Kidney epithelial cell (primary cell): Measurements from ENCODE around the gene EMILIN2. TPM values are rescaled to one million over a fixed set of nuclear protein-coding genes. Genes with fewer than 3 reads are reported as not detected.

Experiments
- DNase-seq: peaks from one replicate; pipeline ENCODE4 v3.0.0-alpha.2; 2010; ENCODE audit warnings: low read depth
- H3K27me3 ChIP-seq: 2 replicates; pipeline ENCODE4 v1.6.0; 2011; ENCODE audit warnings: low read length; ENCODE audit not compliant: control insufficient read depth, insufficient read depth
- H3K36me3 ChIP-seq: 2 replicates; pipeline ENCODE4 v1.5.1; 2011; ENCODE audit warnings: low read length; ENCODE audit not compliant: control insufficient read depth, insufficient read depth
- H3K4me3 ChIP-seq: 2 replicates; pipeline ENCODE4 v1.5.1; 2011; ENCODE audit warnings: low read depth, mild to moderate bottlenecking, control low read depth, low read length
- total RNA-seq: library from RNA; depleted of rRNA; stranded (reverse); fragments of >200 nt; gene quantifications from 2 replicates; pipeline ENCODE4 v1.2.3, GENCODE V29; 2015
- TF ChIP-seq, protein P1 (sequence below): IDR thresholded peaks from 2 replicates; pipeline ENCODE4 v1.5.1; 2011; ENCODE audit warnings: mild to moderate bottlenecking, moderate library complexity, low read length, control low read depth, inconsistent platforms; ENCODE audit not compliant: insufficient read depth, poor library complexity, severe bottlenecking

The EMILIN2 gene
- total RNA-seq, 1 donor from 2014 or later = 27.0 TPM

DNA sequence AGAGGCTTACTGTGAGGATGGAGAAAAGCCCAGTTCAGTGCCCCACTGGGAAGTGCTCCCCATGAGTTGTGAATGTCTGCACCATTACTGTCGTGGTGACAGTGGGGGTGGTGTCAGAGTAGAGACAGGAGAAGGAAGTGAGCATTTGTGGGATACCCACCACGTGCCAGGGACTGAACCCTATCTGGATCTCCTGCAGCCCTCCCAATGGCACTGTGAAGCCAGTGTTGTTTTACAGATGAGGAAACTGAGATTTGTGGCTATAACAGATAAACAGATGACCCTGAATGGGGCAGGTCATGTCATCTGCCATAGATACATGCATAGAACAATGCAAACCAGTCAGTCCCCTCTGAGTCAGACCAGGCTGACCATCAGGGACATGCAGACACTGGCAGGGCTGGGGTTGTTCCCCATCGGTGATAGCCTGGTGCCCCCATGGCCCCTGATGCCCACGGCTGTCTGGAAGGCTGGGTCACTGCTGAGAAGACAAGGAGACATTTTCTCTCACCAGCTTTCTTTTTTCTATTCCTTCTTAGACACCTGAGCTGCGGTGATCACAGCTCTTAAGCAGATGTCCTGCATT is 60.8 kb downstream of the EMILIN2 start:
- Histone ChIP-seq H3K36me3 (no peaks in the 10 kb centered on the region), H3K4me3 (peak overlapping the region; percentile 62), H3K27me3 (peaks cover 3% of the 10 kb centered on the region)
- TF ChIP-seq, protein P1, sequence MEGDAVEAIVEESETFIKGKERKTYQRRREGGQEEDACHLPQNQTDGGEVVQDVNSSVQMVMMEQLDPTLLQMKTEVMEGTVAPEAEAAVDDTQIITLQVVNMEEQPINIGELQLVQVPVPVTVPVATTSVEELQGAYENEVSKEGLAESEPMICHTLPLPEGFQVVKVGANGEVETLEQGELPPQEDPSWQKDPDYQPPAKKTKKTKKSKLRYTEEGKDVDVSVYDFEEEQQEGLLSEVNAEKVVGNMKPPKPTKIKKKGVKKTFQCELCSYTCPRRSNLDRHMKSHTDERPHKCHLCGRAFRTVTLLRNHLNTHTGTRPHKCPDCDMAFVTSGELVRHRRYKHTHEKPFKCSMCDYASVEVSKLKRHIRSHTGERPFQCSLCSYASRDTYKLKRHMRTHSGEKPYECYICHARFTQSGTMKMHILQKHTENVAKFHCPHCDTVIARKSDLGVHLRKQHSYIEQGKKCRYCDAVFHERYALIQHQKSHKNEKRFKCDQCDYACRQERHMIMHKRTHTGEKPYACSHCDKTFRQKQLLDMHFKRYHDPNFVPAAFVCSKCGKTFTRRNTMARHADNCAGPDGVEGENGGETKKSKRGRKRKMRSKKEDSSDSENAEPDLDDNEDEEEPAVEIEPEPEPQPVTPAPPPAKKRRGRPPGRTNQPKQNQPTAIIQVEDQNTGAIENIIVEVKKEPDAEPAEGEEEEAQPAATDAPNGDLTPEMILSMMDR = no peak
- DNase-seq = no peak

DNA sequence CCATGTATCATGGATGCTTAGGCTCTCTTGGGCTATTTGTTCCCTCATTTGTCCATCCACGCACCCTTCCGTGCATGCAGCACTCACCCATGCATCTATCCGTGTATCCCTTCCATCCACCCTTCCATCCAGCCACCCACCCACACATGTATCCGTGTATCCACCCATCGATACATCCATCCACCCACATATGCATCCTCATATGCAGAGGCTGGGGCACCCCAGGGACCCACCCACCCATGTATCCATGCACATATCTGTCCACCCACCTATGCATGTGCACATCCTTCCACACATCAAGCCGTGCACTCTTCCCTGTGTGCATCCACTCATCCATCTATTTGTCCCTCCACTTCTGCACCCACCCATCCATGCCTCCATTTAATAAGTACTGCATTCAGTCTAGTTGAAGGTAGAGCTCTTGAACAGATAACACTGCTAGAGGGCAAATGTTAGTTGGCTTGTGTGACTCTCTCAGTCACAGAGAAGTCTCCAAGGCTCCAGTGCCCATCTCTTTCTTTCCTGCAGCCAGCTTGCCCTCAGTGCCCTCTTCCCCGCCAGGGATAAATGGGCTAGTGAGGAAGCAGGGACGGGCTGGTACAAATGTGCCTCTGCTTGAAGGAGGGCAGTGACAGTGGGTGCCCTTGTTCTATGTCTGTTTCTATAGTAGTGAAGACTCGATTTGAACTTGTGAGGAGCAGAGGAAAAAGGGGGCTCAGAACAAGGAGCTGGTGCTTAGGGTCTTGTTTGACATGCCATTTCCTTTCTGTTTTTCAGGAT is 61.5 kb downstream of the EMILIN2 start:
- no peak for DNase-seq
- TF ChIP-seq, protein P1 = no peak
- no peaks in the 10 kb centered on the region for H3K36me3 ChIP-seq
- no peak overlapping the region for H3K4me3 ChIP-seq
- H3K27me3 ChIP-seq = peaks cover 3% of the 10 kb centered on the region

DNA sequence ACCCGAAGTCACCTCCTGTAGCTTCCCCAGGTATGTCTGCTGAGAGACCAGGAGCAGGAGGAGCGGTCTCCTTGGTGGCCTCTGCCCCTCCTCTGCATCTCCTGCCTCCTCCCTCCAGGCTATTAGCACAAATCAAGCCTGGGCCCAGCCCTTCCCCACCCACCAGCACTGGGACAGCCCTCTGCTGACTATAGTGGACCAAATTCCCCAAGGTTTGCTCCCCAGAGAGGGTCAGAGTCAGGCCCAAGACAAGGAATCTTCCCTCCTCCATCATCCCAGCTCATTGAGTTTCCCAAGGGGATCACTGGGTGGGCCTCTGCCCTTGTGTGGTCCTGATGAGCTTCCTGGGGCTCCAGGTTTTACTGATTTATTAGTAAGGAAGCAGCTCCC is 62.1 kb downstream of the EMILIN2 start:
- DNase-seq = no peak
- TF ChIP-seq, protein P1 = no peak
- Histone ChIP-seq H3K4me3 (no peak overlapping the region), H3K36me3 (no peaks in the 10 kb centered on the region), H3K27me3 (peaks cover 3% of the 10 kb centered on the region)

DNA sequence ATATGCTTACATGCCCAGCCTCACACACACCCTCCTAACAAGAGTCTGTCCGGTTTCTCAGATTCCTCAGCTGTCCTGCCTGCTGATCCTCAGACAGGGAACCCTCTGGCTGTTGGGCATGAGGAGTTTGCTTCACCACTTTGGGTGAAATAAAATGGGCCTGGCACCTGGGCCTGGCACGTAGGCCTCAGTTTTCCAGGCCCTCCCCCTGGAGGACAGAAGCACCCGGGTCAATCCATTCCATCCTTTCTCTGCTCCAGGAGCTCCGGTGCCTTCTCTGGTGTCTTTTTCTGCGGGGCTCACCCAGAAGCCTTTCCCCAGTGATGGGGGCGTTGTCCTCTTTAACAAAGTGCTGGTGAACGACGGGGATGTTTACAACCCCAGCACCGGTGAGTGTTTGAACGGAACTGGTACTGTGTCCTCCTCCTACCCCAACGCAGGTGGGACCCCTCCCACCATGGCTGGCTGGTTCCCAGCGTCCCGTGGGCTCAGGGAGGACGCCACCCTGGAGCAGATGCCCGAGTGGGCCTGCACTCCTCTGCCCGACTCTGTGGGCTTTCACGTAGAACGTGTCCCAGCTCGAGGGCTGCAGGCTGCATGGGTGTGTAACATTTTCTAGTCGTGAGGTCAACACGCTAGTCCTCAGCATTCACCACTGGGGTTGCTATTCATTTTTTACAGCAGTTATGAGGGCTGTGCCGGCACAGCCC is 62.8 kb downstream of the EMILIN2 start:
- no peak for DNase-seq
- H3K27me3 ChIP-seq = peaks cover 3% of the 10 kb centered on the region
- H3K4me3 ChIP-seq = no peak overlapping the region
- H3K36me3 ChIP-seq = no peaks in the 10 kb centered on the region
- TF ChIP-seq, protein P1 = no peak

DNA sequence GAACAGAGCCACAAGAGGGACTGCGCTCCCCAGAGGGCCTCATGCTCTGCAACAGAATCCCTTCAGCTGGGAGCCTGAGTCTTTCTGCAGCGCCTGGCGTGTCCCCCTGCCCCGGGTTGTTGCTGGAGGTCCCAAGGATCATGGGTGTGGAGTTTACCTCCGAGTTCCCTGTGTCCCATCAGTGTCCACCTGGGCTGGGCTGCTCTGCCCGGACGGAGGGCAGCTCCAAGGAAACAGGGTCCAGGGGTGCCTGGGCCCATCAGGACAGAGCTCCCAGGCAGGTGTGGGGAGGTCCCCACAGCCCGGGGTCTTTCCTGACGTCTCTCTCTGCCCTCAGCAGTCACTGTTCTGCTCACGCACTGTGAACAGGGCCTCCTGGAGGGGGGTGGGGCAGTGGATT is 63.5 kb downstream of the EMILIN2 start:
- Histone ChIP-seq H3K4me3 (no peak overlapping the region), H3K27me3 (peaks cover 3% of the 10 kb centered on the region), H3K36me3 (no peaks in the 10 kb centered on the region)
- DNase-seq = no peak
- TF ChIP-seq, protein P1 = no peak
